Natural killer cell (primary cell): ENCODE results near the gene TTC12. TPM values are rescaled to one million over a fixed set of nuclear protein-coding genes. Genes with fewer than 3 reads are reported as not detected.

Source experiments
- ATAC-seq, 3 donors: fragments of 150-1000 bp in 2 of 3; fragments of 200-7000 bp in 1 of 3; cut with Tn5 transposase; 1 replicate in 1 of 3; 2 replicates in 2 of 3; pipeline ENCODE4 v1.10.0; 2021; ENCODE audit warnings: mild to moderate bottlenecking in 2 of 3, moderate library complexity in 2 of 3
- DNase-seq, 2 donors: peaks; one replicate each; pipeline versions ENCODE4 v3.0.0 to v3.0.0-alpha.2; 2013 to 2021; ENCODE audit warnings: mixed read lengths in 1 of 2
- H3K27ac ChIP-seq: one replicate; pipeline ENCODE4 v1.5.1; 2013; ENCODE audit warnings: mild to moderate bottlenecking, low read length
- H3K27me3 ChIP-seq: one replicate; pipeline ENCODE4 v1.6.1; 2013; ENCODE audit warnings: low read length; ENCODE audit not compliant: control insufficient read depth, insufficient read depth
- H3K36me3 ChIP-seq: one replicate; pipeline ENCODE4 v1.6.1; 2013; ENCODE audit warnings: low read length; ENCODE audit not compliant: control insufficient read depth, insufficient read depth
- H3K4me1 ChIP-seq: one replicate; pipeline ENCODE4 v1.6.1; 2013; ENCODE audit warnings: low read length; ENCODE audit not compliant: control insufficient read depth, insufficient read depth
- H3K4me3 ChIP-seq: one replicate; pipeline ENCODE4 v1.5.1; 2013; ENCODE audit warnings: low read length
- H3K9me3 ChIP-seq: one replicate; pipeline ENCODE4 v1.6.1; 2013; ENCODE audit warnings: low read length; ENCODE audit not compliant: control insufficient read depth, insufficient read depth
- H3K27ac Mint-ChIP-seq, 2 donors: one replicate each; pipeline ENCODE4 v1.8.0; 2022; ENCODE audit warnings: mild to moderate bottlenecking in 2 of 2, mixed read lengths in 2 of 2, moderate library complexity in 1 of 2
- H3K27me3 Mint-ChIP-seq, 2 donors: one replicate each; pipeline ENCODE4 v1.8.0; 2022; ENCODE audit warnings: low read depth in 2 of 2, mixed read lengths in 2 of 2
- H3K36me3 Mint-ChIP-seq: one replicate; pipeline ENCODE4 v1.8.0; 2022; ENCODE audit warnings: mixed read lengths
- H3K4me1 Mint-ChIP-seq, 2 donors: one replicate each; pipeline ENCODE4 v1.8.0; 2022; ENCODE audit warnings: mixed read lengths in 2 of 2
- H3K4me3 Mint-ChIP-seq: one replicate; pipeline ENCODE4 v1.8.0; 2022; ENCODE audit warnings: mild to moderate bottlenecking, moderate library complexity, mixed read lengths
- H3K9me3 Mint-ChIP-seq, 2 donors: one replicate each; pipeline ENCODE4 v1.8.0; 2022; ENCODE audit warnings: mixed read lengths in 2 of 2
- WGBS: methylation state at CpG from one replicate; pipeline ENCODE4 v1.1.7; 2013; ENCODE audit warnings: missing lambda C conversion rate; ENCODE audit not compliant: insufficient coverage; 5-methylcytosine and 5-hydroxymethylcytosine counted together
- intact Hi-C: fragments of 100-400 bp; cut with micrococcal nuclease; formaldehyde crosslinking; loops from one replicate; pipeline ENCODE4 v1.14.2; 2022
- total RNA-seq, 4 donors: library from RNA; stranded (reverse); fragments of 120-200 nt in 1 of 4; gene quantifications; one replicate each; pipeline versions ENCODE4 v1.2.3 to v1.2.4, GENCODE V29; 2013 to 2022
- TF ChIP-seq, protein P1 (sequence below): fragments of 200-600 bp; IDR thresholded peaks from one replicate; pipeline ENCODE4 v1.8.0; 2022; ENCODE audit warnings: antibody characterized with exemption

The TTC12 gene
- total RNA-seq, 3 donors from 2014 or later (not counting 1 experiment from before 2014, with no cell fraction given): 20.8 to 25.4 (median 24.1) TPM

GRCh38 chr11:113282898-113283437, 31.4 kb upstream of the TTC12 start:
- 83% methylated on average over 3 of the region's 3 CpGs for WGBS
- H3K27ac Mint-ChIP-seq: no peak overlapping the region

DNA sequence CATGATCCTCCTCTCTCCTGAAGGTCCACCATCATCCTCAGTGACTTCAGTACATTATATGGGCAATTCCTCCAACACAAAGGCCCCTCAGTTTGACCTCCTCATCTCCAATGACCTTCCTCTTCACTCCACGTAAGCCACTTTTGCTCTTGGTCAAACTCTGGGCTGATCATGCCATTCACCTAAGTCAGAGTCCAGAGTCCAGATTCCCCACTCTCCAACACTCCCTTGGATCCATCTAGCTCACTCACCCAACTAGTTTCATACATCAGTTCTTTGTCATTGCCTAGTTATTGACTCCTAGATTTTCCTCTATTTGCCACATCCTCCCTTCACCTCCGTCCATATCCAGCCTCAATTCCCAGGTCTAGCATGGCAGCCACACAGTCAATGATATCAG, 30.5 kb upstream of the TTC12 start:
- H3K4me3 ChIP-seq: no peak overlapping the region
- WGBS: 88% methylated on average over 2 of the region's 2 CpGs
- H3K27ac ChIP-seq: no peak overlapping the region
- H3K27me3 ChIP-seq: no peaks in the 10 kb centered on the region
- no peak overlapping the region for H3K27ac Mint-ChIP-seq
- H3K4me1 Mint-ChIP-seq: no peaks in the 10 kb centered on the region
- no peaks in the 10 kb centered on the region for H3K4me1 ChIP-seq
- H3K9me3 Mint-ChIP-seq: no peaks in the 10 kb centered on the region
- H3K27me3 Mint-ChIP-seq: peaks cover 5 to 7% of the 10 kb centered on the region in 2 donors
- no peak overlapping the region for H3K4me3 Mint-ChIP-seq
- TF ChIP-seq, protein P1, sequence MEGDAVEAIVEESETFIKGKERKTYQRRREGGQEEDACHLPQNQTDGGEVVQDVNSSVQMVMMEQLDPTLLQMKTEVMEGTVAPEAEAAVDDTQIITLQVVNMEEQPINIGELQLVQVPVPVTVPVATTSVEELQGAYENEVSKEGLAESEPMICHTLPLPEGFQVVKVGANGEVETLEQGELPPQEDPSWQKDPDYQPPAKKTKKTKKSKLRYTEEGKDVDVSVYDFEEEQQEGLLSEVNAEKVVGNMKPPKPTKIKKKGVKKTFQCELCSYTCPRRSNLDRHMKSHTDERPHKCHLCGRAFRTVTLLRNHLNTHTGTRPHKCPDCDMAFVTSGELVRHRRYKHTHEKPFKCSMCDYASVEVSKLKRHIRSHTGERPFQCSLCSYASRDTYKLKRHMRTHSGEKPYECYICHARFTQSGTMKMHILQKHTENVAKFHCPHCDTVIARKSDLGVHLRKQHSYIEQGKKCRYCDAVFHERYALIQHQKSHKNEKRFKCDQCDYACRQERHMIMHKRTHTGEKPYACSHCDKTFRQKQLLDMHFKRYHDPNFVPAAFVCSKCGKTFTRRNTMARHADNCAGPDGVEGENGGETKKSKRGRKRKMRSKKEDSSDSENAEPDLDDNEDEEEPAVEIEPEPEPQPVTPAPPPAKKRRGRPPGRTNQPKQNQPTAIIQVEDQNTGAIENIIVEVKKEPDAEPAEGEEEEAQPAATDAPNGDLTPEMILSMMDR: no peak
- H3K36me3 ChIP-seq: no peaks in the 10 kb centered on the region
- DNase-seq (no peak), ATAC-seq (no peak)
- no peaks in the 10 kb centered on the region for H3K36me3 Mint-ChIP-seq
- H3K9me3 ChIP-seq: no peaks in the 10 kb centered on the region
- intact Hi-C loops: no loop called here

More at GRCh38 chr11:113282898-113283437, 31.4 kb upstream of the TTC12 start:
- peaks cover 3% of the 10 kb centered on the region for H3K36me3 ChIP-seq
- intact Hi-C loops: no loop called here
- no peak overlapping the region for H3K27ac ChIP-seq
- H3K4me3 Mint-ChIP-seq: no peak overlapping the region
- no peaks in the 10 kb centered on the region for H3K4me1 ChIP-seq
- no peaks in the 10 kb centered on the region for H3K9me3 ChIP-seq
- no peaks in the 10 kb centered on the region for H3K27me3 ChIP-seq
- H3K27me3 Mint-ChIP-seq: peaks cover 5 to 7% of the 10 kb centered on the region in 2 donors
- DNase-seq (no peak), ATAC-seq (no peak)
- no peaks in the 10 kb centered on the region for H3K9me3 Mint-ChIP-seq
- H3K4me3 ChIP-seq: no peak overlapping the region
- TF ChIP-seq, protein P1: no peak
- H3K4me1 Mint-ChIP-seq: no peaks in the 10 kb centered on the region
- no peaks in the 10 kb centered on the region for H3K36me3 Mint-ChIP-seq

- Mint-ChIP-seq H3K27ac (no peak overlapping the region), H3K36me3 (no peaks in the 10 kb centered on the region), H3K4me3 (no peak overlapping the region), H3K4me1 (no peaks in the 10 kb centered on the region), H3K27me3 (peaks cover 5 to 7% of the 10 kb centered on the region in 2 donors), H3K9me3 (no peaks in the 10 kb centered on the region)
- Histone ChIP-seq H3K4me1 (no peaks in the 10 kb centered on the region), H3K9me3 (no peaks in the 10 kb centered on the region), H3K27me3 (no peaks in the 10 kb centered on the region), H3K36me3 (no peaks in the 10 kb centered on the region), H3K4me3 (no peak overlapping the region), H3K27ac (no peak overlapping the region)
- intact Hi-C loops: no loop called here
- ATAC-seq (no peak), DNase-seq (no peak)
- TF ChIP-seq, protein P1: no peak
- WGBS: 89% methylated on average over 3 of the region's 3 CpGs
Observed at GRCh38 chr11:113286009-113286408, 28.4 kb upstream of the TTC12 start.
